Measurements from ENCODE around the gene SHQ1.

DNA sequence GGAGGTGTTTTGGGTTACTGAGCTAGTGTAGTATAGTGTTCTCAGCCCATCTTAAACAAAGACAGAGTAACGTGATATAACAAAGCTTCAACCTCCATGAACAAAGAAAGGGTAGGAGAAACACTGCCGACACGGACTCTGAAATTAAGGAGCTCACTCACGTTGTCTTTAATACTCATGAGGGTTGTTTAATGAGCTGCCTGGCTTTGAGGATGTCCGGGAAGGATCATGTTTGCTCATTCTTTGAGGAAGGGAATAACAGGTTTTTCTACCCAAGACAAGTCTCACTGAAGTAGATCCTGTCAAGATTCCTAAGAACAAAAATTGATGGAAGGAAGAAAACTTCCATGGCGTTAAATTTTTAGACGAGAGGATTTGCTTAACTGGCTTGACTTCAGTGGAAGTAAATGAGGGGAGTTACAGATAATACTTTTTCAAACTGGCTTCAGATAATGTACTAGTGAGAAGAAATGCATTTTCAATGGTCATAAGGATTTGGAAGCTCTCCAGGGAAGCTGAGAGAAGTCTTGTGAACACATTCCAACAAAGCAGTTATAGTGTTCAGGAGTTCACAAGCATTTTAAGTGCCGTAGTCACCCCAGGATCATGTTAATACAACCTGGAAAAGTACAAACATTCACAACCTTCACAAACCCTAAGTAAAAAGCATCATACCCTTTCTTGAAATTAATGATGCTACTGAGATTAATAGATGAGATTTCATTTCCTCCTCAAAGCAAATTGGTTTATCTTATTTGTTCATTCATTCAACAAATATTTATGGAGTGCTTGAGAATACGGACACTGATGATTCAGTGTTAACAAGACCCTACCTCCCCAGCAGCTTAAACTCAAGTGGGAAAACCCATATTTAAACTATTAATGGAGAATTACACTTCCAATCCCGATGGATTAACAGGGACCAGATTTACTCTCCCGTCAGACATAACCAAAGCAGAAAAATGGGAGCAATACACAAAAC, 101.5 kb downstream of the SHQ1 start:
- TF ChIP-seq EP300 (IDR thresholded peaks at IDR 0.05), result no peak
- TF ChIP-seq POLR2A (IDR thresholded peaks at IDR 0.05; ENCODE audit: low read depth), result no peak
- TF ChIP-seq, protein P1, sequence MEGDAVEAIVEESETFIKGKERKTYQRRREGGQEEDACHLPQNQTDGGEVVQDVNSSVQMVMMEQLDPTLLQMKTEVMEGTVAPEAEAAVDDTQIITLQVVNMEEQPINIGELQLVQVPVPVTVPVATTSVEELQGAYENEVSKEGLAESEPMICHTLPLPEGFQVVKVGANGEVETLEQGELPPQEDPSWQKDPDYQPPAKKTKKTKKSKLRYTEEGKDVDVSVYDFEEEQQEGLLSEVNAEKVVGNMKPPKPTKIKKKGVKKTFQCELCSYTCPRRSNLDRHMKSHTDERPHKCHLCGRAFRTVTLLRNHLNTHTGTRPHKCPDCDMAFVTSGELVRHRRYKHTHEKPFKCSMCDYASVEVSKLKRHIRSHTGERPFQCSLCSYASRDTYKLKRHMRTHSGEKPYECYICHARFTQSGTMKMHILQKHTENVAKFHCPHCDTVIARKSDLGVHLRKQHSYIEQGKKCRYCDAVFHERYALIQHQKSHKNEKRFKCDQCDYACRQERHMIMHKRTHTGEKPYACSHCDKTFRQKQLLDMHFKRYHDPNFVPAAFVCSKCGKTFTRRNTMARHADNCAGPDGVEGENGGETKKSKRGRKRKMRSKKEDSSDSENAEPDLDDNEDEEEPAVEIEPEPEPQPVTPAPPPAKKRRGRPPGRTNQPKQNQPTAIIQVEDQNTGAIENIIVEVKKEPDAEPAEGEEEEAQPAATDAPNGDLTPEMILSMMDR (IDR thresholded peaks at IDR 0.05), result no peak

Measured in esophagus muscularis mucosa (tissue), 4 donors.